ENCODE results near the gene DNMT3B.
A peak's percentile ranks its signal among the peaks of the same experiment; 100 is the strongest.

DNA sequence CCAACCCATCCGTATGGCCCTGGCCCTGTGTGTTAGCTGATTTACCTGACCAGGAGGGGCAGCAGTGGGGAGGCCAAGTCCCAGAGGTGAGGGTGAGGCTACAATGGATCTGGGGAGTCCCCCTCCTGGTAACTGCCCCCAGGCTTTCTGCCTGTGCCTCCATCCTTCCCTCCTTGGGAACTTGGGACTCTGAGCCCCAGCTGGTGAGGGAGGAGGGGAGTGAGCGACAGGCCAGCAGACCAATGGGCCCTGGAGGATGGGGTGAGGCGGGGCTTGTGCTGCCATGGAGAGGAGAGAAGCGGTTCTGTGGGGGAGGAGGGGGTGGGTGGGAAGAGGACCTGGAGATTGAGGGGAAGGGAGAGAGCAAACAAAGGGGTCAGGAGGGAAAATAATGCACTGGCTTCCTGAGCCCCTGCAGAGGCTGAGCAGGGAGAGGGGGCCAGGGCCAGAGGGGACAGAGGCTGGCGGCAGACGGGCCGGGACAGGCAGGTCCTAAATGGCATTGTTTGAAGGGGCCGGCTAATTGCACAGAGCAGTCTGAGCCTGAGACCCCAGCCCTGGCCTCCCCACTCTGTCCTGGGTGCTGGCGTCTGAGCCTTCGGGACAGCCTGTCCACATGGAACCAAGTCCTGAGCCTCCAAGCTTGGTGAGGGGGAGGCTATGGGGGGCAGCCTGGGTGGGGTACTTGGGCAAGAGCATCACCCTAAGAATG lies 17.5 kb downstream of the DNMT3B start:
- TF ChIP-seq, protein P1, sequence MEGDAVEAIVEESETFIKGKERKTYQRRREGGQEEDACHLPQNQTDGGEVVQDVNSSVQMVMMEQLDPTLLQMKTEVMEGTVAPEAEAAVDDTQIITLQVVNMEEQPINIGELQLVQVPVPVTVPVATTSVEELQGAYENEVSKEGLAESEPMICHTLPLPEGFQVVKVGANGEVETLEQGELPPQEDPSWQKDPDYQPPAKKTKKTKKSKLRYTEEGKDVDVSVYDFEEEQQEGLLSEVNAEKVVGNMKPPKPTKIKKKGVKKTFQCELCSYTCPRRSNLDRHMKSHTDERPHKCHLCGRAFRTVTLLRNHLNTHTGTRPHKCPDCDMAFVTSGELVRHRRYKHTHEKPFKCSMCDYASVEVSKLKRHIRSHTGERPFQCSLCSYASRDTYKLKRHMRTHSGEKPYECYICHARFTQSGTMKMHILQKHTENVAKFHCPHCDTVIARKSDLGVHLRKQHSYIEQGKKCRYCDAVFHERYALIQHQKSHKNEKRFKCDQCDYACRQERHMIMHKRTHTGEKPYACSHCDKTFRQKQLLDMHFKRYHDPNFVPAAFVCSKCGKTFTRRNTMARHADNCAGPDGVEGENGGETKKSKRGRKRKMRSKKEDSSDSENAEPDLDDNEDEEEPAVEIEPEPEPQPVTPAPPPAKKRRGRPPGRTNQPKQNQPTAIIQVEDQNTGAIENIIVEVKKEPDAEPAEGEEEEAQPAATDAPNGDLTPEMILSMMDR (IDR thresholded peaks at IDR 0.05) = no peak
- TF ChIP-seq, protein P2, sequence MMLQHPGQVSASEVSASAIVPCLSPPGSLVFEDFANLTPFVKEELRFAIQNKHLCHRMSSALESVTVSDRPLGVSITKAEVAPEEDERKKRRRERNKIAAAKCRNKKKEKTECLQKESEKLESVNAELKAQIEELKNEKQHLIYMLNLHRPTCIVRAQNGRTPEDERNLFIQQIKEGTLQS (CRISPR knock-in tag; conservative IDR thresholded peaks at IDR 0.05) = no peak
- TF ChIP-seq, protein P3, sequence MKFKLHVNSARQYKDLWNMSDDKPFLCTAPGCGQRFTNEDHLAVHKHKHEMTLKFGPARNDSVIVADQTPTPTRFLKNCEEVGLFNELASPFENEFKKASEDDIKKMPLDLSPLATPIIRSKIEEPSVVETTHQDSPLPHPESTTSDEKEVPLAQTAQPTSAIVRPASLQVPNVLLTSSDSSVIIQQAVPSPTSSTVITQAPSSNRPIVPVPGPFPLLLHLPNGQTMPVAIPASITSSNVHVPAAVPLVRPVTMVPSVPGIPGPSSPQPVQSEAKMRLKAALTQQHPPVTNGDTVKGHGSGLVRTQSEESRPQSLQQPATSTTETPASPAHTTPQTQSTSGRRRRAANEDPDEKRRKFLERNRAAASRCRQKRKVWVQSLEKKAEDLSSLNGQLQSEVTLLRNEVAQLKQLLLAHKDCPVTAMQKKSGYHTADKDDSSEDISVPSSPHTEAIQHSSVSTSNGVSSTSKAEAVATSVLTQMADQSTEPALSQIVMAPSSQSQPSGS (CRISPR knock-in tag; IDR thresholded peaks at IDR 0.05; ENCODE audit: borderline replicate concordance, low read depth) = no peak
- TF ChIP-seq ESRRA (CRISPR knock-in tag; IDR thresholded peaks at IDR 0.05; ENCODE audit: borderline replicate concordance) (no peak), TCF7 (CRISPR knock-in tag; IDR thresholded peaks at IDR 0.05; ENCODE audit: low read depth) (no peak), NFYB (CRISPR knock-in tag; conservative IDR thresholded peaks at IDR 0.05; ENCODE audit: low read depth) (peak; percentile 66), JAZF1 (CRISPR knock-in tag; IDR thresholded peaks at IDR 0.05) (no peak), FOXJ3 (CRISPR knock-in tag; IDR thresholded peaks at IDR 0.05; ENCODE audit: borderline replicate concordance) (no peak), ZNF416 (CRISPR knock-in tag; IDR thresholded peaks at IDR 0.05) (no peak)
- TF ChIP-seq, protein P4, sequence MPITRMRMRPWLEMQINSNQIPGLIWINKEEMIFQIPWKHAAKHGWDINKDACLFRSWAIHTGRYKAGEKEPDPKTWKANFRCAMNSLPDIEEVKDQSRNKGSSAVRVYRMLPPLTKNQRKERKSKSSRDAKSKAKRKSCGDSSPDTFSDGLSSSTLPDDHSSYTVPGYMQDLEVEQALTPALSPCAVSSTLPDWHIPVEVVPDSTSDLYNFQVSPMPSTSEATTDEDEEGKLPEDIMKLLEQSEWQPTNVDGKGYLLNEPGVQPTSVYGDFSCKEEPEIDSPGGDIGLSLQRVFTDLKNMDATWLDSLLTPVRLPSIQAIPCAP (CRISPR knock-in tag; IDR thresholded peaks at IDR 0.05) = no peak
- TF ChIP-seq, protein P5, sequence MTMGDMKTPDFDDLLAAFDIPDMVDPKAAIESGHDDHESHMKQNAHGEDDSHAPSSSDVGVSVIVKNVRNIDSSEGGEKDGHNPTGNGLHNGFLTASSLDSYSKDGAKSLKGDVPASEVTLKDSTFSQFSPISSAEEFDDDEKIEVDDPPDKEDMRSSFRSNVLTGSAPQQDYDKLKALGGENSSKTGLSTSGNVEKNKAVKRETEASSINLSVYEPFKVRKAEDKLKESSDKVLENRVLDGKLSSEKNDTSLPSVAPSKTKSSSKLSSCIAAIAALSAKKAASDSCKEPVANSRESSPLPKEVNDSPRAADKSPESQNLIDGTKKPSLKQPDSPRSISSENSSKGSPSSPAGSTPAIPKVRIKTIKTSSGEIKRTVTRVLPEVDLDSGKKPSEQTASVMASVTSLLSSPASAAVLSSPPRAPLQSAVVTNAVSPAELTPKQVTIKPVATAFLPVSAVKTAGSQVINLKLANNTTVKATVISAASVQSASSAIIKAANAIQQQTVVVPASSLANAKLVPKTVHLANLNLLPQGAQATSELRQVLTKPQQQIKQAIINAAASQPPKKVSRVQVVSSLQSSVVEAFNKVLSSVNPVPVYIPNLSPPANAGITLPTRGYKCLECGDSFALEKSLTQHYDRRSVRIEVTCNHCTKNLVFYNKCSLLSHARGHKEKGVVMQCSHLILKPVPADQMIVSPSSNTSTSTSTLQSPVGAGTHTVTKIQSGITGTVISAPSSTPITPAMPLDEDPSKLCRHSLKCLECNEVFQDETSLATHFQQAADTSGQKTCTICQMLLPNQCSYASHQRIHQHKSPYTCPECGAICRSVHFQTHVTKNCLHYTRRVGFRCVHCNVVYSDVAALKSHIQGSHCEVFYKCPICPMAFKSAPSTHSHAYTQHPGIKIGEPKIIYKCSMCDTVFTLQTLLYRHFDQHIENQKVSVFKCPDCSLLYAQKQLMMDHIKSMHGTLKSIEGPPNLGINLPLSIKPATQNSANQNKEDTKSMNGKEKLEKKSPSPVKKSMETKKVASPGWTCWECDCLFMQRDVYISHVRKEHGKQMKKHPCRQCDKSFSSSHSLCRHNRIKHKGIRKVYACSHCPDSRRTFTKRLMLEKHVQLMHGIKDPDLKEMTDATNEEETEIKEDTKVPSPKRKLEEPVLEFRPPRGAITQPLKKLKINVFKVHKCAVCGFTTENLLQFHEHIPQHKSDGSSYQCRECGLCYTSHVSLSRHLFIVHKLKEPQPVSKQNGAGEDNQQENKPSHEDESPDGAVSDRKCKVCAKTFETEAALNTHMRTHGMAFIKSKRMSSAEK (CRISPR knock-in tag; IDR thresholded peaks at IDR 0.05; ENCODE audit: borderline replicate concordance) = no peak
- TF ChIP-seq, protein P6, sequence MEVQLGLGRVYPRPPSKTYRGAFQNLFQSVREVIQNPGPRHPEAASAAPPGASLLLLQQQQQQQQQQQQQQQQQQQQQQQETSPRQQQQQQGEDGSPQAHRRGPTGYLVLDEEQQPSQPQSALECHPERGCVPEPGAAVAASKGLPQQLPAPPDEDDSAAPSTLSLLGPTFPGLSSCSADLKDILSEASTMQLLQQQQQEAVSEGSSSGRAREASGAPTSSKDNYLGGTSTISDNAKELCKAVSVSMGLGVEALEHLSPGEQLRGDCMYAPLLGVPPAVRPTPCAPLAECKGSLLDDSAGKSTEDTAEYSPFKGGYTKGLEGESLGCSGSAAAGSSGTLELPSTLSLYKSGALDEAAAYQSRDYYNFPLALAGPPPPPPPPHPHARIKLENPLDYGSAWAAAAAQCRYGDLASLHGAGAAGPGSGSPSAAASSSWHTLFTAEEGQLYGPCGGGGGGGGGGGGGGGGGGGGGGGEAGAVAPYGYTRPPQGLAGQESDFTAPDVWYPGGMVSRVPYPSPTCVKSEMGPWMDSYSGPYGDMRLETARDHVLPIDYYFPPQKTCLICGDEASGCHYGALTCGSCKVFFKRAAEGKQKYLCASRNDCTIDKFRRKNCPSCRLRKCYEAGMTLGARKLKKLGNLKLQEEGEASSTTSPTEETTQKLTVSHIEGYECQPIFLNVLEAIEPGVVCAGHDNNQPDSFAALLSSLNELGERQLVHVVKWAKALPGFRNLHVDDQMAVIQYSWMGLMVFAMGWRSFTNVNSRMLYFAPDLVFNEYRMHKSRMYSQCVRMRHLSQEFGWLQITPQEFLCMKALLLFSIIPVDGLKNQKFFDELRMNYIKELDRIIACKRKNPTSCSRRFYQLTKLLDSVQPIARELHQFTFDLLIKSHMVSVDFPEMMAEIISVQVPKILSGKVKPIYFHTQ (CRISPR knock-in tag; IDR thresholded peaks at IDR 0.05) = no peak

All from WTC11 (cell line).